NOMO-1 (cell line): ENCODE results near the gene GHRH.

Experiments
- DNase-seq, 2 experiments: peaks; one replicate each; lab custom pipeline; 2025; ENCODE audit not compliant: unreplicated experiment in 2 of 2; lab: John Stamatoyannopoulos, UW

Gene GHRH

GRCh38 chr20:37218441-37218840 lies 43.2 kb downstream of the GHRH start:
- DNase-seq: no peak

GRCh38 chr20:37209661-37210314 lies 51.8 kb downstream of the GHRH start:
- no peak for DNase-seq

- no peak for DNase-seq
Measured at GRCh38 chr20:37209193-37209592, 52.4 kb downstream of the GHRH start.

- DNase-seq: no peak
Measured at GRCh38 chr20:37207171-37207570, 54.4 kb downstream of the GHRH start.

GRCh38 chr20:37205794-37206193 lies 55.8 kb downstream of the GHRH start:
- no peak for DNase-seq

GRCh38 chr20:37205130-37205529 lies 56.5 kb downstream of the GHRH start:
- DNase-seq: no peak

GRCh38 chr20:37204056-37204455 lies 57.6 kb downstream of the GHRH start:
- no peak for DNase-seq

- DNase-seq: peak in 1 of 2 experiments; percentile 5
Measured at GRCh38 chr20:37202267-37202943, 59.2 kb downstream of the GHRH start.

- DNase-seq: no peak
Measured at GRCh38 chr20:37201827-37202162, 59.8 kb downstream of the GHRH start.
